Mesenchymal stem cell (in vitro differentiated cells and primary cell): Measurements from ENCODE around the gene KRTAP10-3.

Source experiments
- DNase-seq: peaks from one replicate; pipeline ENCODE4 v3.0.0-alpha.2; 2013
- H2AFZ ChIP-seq: one replicate; pipeline ENCODE4 v1.6.1; 2013; ENCODE audit warnings: low read depth, mild to moderate bottlenecking, control low read depth, inconsistent platforms, low read length, moderate library complexity
- H2AK5ac ChIP-seq: 2 replicates; pipeline ENCODE4 v1.6.1; 2013; ENCODE audit warnings: low read length, moderate library complexity, mild to moderate bottlenecking, inconsistent platforms; ENCODE audit not compliant: severe bottlenecking
- H2BK120ac ChIP-seq: one replicate; pipeline ENCODE4 v1.6.1; 2013; ENCODE audit warnings: low read depth, mild to moderate bottlenecking, inconsistent platforms, low read length, moderate library complexity
- H2BK12ac ChIP-seq, 2 experiments: one replicate each; pipeline ENCODE4 v1.6.1; 2013; ENCODE audit warnings: inconsistent platforms in 2 of 2, low read length in 2 of 2, mild to moderate bottlenecking in 2 of 2, moderate library complexity in 2 of 2, control low read depth in 1 of 2
- H2BK15ac ChIP-seq: one replicate; pipeline ENCODE4 v1.6.1; 2013; ENCODE audit warnings: mild to moderate bottlenecking, low read depth, inconsistent platforms; ENCODE audit not compliant: poor library complexity, severe bottlenecking
- H2BK5ac ChIP-seq: 2 replicates; pipeline ENCODE4 v1.6.1; 2013; ENCODE audit warnings: low read depth, mild to moderate bottlenecking, low read length, control low read depth, inconsistent platforms; ENCODE audit not compliant: poor library complexity, severe bottlenecking
- H3K14ac ChIP-seq, 2 experiments: one replicate each; pipeline ENCODE4 v1.6.1; 2013; ENCODE audit warnings: inconsistent platforms in 2 of 2, low read length in 2 of 2, control low read depth in 1 of 2, mild to moderate bottlenecking in 1 of 2, moderate library complexity in 1 of 2
- H3K18ac ChIP-seq, 2 experiments: one replicate each; pipeline ENCODE4 v1.6.1; 2013; ENCODE audit warnings: inconsistent platforms in 2 of 2, low read length in 2 of 2, control low read depth in 1 of 2, low read depth in 1 of 2, mild to moderate bottlenecking in 1 of 2
- H3K23ac ChIP-seq, 2 experiments: one replicate each; pipeline ENCODE4 v1.6.1; 2013; ENCODE audit warnings: inconsistent platforms in 2 of 2, low read length in 2 of 2, mild to moderate bottlenecking in 2 of 2, moderate library complexity in 2 of 2, control low read depth in 1 of 2
- H3K27ac ChIP-seq: 2 replicates; pipeline ENCODE4 v1.5.1; 2013; ENCODE audit warnings: mild to moderate bottlenecking, moderate library complexity, low read length, control low read depth, inconsistent platforms; ENCODE audit not compliant: poor library complexity, severe bottlenecking
- H3K27me3 ChIP-seq, 2 experiments: 2 replicates each; pipeline versions ENCODE4 v1.6.1 to v1.7.0; 2013; ENCODE audit warnings: low read length in 2 of 2, mild to moderate bottlenecking in 2 of 2, moderate library complexity in 2 of 2, control low read depth in 1 of 2, inconsistent platforms in 1 of 2; ENCODE audit not compliant: control insufficient read depth in 1 of 2, insufficient read depth in 1 of 2
- H3K36me3 ChIP-seq, 2 experiments: 2 replicates each; pipeline versions ENCODE4 v1.6.1 to v1.7.0; 2013; ENCODE audit warnings: low read length in 2 of 2, control low read depth in 1 of 2, inconsistent platforms in 1 of 2, low read depth in 1 of 2, mild to moderate bottlenecking in 1 of 2; ENCODE audit not compliant: insufficient read depth in 2 of 2, control insufficient read depth in 1 of 2
- H3K4ac ChIP-seq, 2 experiments: one replicate each; pipeline ENCODE4 v1.6.1; 2013; ENCODE audit warnings: inconsistent platforms in 2 of 2, low read length in 2 of 2, mild to moderate bottlenecking in 2 of 2, moderate library complexity in 2 of 2, control low read depth in 1 of 2, low read depth in 1 of 2
- H3K4me1 ChIP-seq: 2 replicates; pipeline ENCODE4 v1.6.1; 2013; ENCODE audit warnings: low read depth, low read length, control low read depth; ENCODE audit not compliant: control insufficient read depth, insufficient read depth
- H3K4me2 ChIP-seq: 2 replicates; pipeline ENCODE4 v1.6.1; 2013; ENCODE audit warnings: low read length, mild to moderate bottlenecking, inconsistent platforms; ENCODE audit not compliant: poor library complexity, severe bottlenecking
- H3K4me3 ChIP-seq, 2 experiments: 2 replicates each; pipeline versions ENCODE4 v1.5.1 to v1.7.0; 2013; ENCODE audit warnings: low read length in 2 of 2, mild to moderate bottlenecking in 2 of 2, control low read depth in 1 of 2, low read depth in 1 of 2; ENCODE audit not compliant: insufficient read depth in 1 of 2
- H3K79me1 ChIP-seq: replicated peaks from 2 replicates; pipeline ENCODE4 v1.6.1; 2013; ENCODE audit warnings: mild to moderate bottlenecking, control low read depth, low read length, inconsistent platforms; ENCODE audit not compliant: poor library complexity, severe bottlenecking
- H3K9ac ChIP-seq: 2 replicates; pipeline ENCODE4 v1.7.0; 2013; ENCODE audit warnings: mild to moderate bottlenecking, low read length, moderate library complexity
- H3K9me3 ChIP-seq: 2 replicates; pipeline ENCODE4 v1.7.0; 2013; ENCODE audit warnings: mild to moderate bottlenecking, low read length; ENCODE audit not compliant: control insufficient read depth
- H4K8ac ChIP-seq: one replicate; pipeline ENCODE4 v1.6.1; 2013; ENCODE audit warnings: inconsistent platforms, mild to moderate bottlenecking, low read length, moderate library complexity
- H4K91ac ChIP-seq: one replicate; pipeline ENCODE4 v1.6.1; 2013; ENCODE audit warnings: mild to moderate bottlenecking, low read length, inconsistent platforms
- WGBS: methylation state at CpG from one replicate; pipeline ENCODE4 v1.1.7; 2013; ENCODE audit warnings: mixed read lengths; 5-methylcytosine and 5-hydroxymethylcytosine counted together

KRTAP10-3 gene

GRCh38 chr21:44516342-44516741, 42.3 kb downstream of the KRTAP10-3 start:
- Histone ChIP-seq H3K9me3 (peaks cover 3% of the 10 kb centered on the region), H3K27me3 (peaks cover 4 to 9% of the 10 kb centered on the region in 2 experiments), H3K4me1 (peaks cover 5% of the 10 kb centered on the region), H4K91ac (no peak overlapping the region), H3K18ac (no peak overlapping the region), H4K8ac (no peak overlapping the region), H2AFZ (no peak overlapping the region), H2BK15ac (no peak overlapping the region), H3K36me3 (no peaks in the 10 kb centered on the region), H2BK12ac (no peak overlapping the region), H3K14ac (no peak overlapping the region), H3K4me2 (no peak overlapping the region), H2AK5ac (no peak overlapping the region), H3K9ac (no peak overlapping the region), H3K4ac (no peak overlapping the region), H3K23ac (no peak overlapping the region), H3K79me1 (no peaks in the 10 kb centered on the region), H3K4me3 (no peak overlapping the region), H3K27ac (no peak overlapping the region), H2BK5ac (no peak overlapping the region), H2BK120ac (no peak overlapping the region)
- WGBS = 90% methylated on average over 13 of the region's 13 CpGs
- no peak for DNase-seq

DNA sequence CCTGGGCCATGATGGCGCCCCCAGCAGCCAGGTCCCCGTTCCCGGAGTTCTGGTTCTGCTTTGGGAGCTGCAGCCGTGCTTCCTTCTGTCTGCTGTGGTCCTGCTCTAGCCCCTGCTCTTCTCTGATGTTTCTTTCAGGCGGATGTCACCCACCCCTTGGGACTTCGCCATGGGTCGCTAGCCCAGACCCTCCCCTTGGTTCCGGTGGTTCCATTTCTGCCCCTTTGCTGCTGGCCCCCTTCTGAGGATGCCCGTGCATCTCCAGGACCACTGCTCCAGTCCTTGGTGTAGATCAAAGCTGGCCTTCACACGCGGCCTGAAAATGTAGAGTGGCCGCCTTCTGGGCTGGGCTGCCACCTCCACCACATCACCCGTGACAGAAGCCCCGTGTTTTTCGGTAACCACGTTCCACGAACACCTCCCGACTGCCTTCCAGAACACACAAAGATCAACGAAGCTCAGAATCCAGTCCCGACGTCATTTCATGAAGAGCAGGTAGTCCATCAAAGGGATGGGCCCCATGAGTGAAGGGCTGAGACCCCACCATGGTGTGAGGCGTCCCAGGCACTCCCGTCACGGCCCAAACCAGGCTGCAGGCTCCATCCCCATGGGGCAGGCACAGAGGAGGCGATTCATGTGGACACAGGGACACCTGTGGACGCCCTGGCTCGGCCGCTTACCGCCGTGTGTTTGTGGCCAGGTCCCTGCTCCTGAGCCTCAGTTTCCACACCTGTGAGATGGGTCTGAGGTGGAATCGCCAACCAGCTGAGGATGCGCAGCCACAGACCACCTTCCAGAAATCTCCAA, 43.0 kb downstream of the KRTAP10-3 start:
- Histone ChIP-seq H3K4ac (no peak overlapping the region), H3K27me3 (peaks cover 4 to 17% of the 10 kb centered on the region in 2 experiments), H2BK15ac (no peak overlapping the region), H3K9me3 (peaks cover 3% of the 10 kb centered on the region), H2BK5ac (no peak overlapping the region), H2AK5ac (no peak overlapping the region), H3K9ac (no peak overlapping the region), H2BK120ac (no peak overlapping the region), H3K4me3 (no peak overlapping the region), H4K91ac (no peak overlapping the region), H3K18ac (no peak overlapping the region), H4K8ac (peak overlapping the region; percentile 7), H3K27ac (no peak overlapping the region), H3K23ac (no peak overlapping the region), H3K4me2 (no peak overlapping the region), H2AFZ (no peak overlapping the region), H3K79me1 (no peaks in the 10 kb centered on the region), H2BK12ac (no peak overlapping the region), H3K14ac (no peak overlapping the region), H3K4me1 (peaks cover 4% of the 10 kb centered on the region), H3K36me3 (no peaks in the 10 kb centered on the region)
- no peak for DNase-seq
- 89% methylated on average over 32 of the region's 32 CpGs for WGBS

GRCh38 chr21:44514746-44515358, 43.7 kb downstream of the KRTAP10-3 start:
- 93% methylated on average over 10 of the region's 11 CpGs for WGBS
- no peaks in the 10 kb centered on the region for H3K36me3 ChIP-seq

DNA sequence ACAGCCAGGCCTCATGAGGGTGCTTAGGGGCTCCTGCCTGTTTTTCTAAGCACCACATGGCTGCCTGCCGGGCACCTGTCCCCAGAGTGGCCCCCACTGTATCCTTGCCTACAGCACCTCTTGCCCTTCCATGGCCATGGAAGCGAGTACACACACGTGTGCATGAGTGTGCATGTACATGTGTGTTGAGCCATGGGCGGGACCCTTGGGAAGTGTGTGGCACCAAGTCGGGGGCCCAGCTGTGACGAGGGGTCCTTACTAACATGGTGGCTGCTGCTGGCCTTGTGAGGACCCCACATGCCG, 44.4 kb downstream of the KRTAP10-3 start:
- H2BK5ac ChIP-seq = no peak overlapping the region
- H2BK120ac ChIP-seq = no peak overlapping the region
- no peak overlapping the region for H2BK15ac ChIP-seq
- H4K8ac ChIP-seq = no peak overlapping the region
- DNase-seq = no peak
- H3K4me3 ChIP-seq = no peak overlapping the region
- no peak overlapping the region for H3K4me2 ChIP-seq
- no peak overlapping the region for H2AK5ac ChIP-seq
- no peak overlapping the region for H3K4ac ChIP-seq
- no peak overlapping the region for H2BK12ac ChIP-seq
- H3K27ac ChIP-seq = no peak overlapping the region
- 90% methylated on average over 7 of the region's 7 CpGs for WGBS
- H3K14ac ChIP-seq = no peak overlapping the region
- no peak overlapping the region for H4K91ac ChIP-seq
- peaks cover 9% of the 10 kb centered on the region for H3K4me1 ChIP-seq
- H3K36me3 ChIP-seq = no peaks in the 10 kb centered on the region
- H3K18ac ChIP-seq = no peak overlapping the region
- no peak overlapping the region for H3K23ac ChIP-seq
- H2AFZ ChIP-seq = no peak overlapping the region
- no peak overlapping the region for H3K9ac ChIP-seq
- no peaks in the 10 kb centered on the region for H3K79me1 ChIP-seq
- peaks cover 4 to 25% of the 10 kb centered on the region in 2 experiments for H3K27me3 ChIP-seq
- peaks cover 3% of the 10 kb centered on the region for H3K9me3 ChIP-seq

More at GRCh38 chr21:44514746-44515358, 43.7 kb downstream of the KRTAP10-3 start:
- Histone ChIP-seq H4K91ac (no peak overlapping the region), H3K23ac (no peak overlapping the region), H3K4me1 (peaks cover 9% of the 10 kb centered on the region), H3K9ac (no peak overlapping the region), H2AFZ (no peak overlapping the region), H2BK12ac (no peak overlapping the region), H3K4me2 (no peak overlapping the region), H3K27ac (no peak overlapping the region), H2BK5ac (no peak overlapping the region), H3K14ac (no peak overlapping the region), H3K4ac (no peak overlapping the region), H3K79me1 (no peaks in the 10 kb centered on the region), H3K27me3 (peaks cover 4 to 21% of the 10 kb centered on the region in 2 experiments), H2AK5ac (no peak overlapping the region), H2BK120ac (no peak overlapping the region), H2BK15ac (no peak overlapping the region), H3K9me3 (peaks cover 3% of the 10 kb centered on the region), H3K4me3 (no peak overlapping the region), H4K8ac (no peak overlapping the region), H3K18ac (no peak overlapping the region)
- DNase-seq = no peak
